ENCODE data around the gene MRPS9. TPM values are rescaled to one million over a fixed set of nuclear protein-coding genes. Genes with fewer than 3 reads are reported as not detected.
A peak's percentile ranks its signal among the peaks of the same experiment; 100 is the strongest.

MRPS9 gene
- total RNA-seq, 1 donor = 17.8 TPM

GRCh38 chr2:105113616-105114291 lies 75.9 kb downstream of the MRPS9 start:
- no peak overlapping the region for H3K4me3 ChIP-seq (ENCODE audit: low read depth, low read length)
- DNase-seq (ENCODE audit: low read depth) = no peak
- TF ChIP-seq CTCF (IDR thresholded peaks at IDR 0.05; ENCODE audit: insufficient read depth, low read length) = no peak

GRCh38 chr2:105114551-105114950 lies 76.7 kb downstream of the MRPS9 start:
- TF ChIP-seq CTCF (IDR thresholded peaks at IDR 0.05; ENCODE audit: insufficient read depth, low read length) = peak; percentile 73
- H3K4me3 ChIP-seq (ENCODE audit: low read depth, low read length) = no peak overlapping the region
- peak; percentile 79 for DNase-seq (ENCODE audit: low read depth)

GRCh38 chr2:105116348-105116747 lies 78.5 kb downstream of the MRPS9 start:
- DNase-seq (ENCODE audit: low read depth) = no peak
- no peak overlapping the region for H3K4me3 ChIP-seq (ENCODE audit: low read depth, low read length)
- TF ChIP-seq CTCF (IDR thresholded peaks at IDR 0.05; ENCODE audit: insufficient read depth, low read length) = no peak

- DNase-seq (ENCODE audit: low read depth) = no peak
- H3K4me3 ChIP-seq (ENCODE audit: low read depth, low read length) = no peak overlapping the region
- no peak for TF ChIP-seq CTCF (IDR thresholded peaks at IDR 0.05; ENCODE audit: insufficient read depth, low read length)
Observed at GRCh38 chr2:105117565-105117964, 79.7 kb downstream of the MRPS9 start.

GRCh38 chr2:105118960-105119359 lies 81.1 kb downstream of the MRPS9 start:
- peak; percentile 16 for TF ChIP-seq CTCF (IDR thresholded peaks at IDR 0.05; ENCODE audit: insufficient read depth, low read length)
- DNase-seq (ENCODE audit: low read depth) = no peak
- no peak overlapping the region for H3K4me3 ChIP-seq (ENCODE audit: low read depth, low read length)

GRCh38 chr2:105121434-105121833 lies 83.6 kb downstream of the MRPS9 start:
- no peak for DNase-seq (ENCODE audit: low read depth)

More at GRCh38 chr2:105121434-105121833, 83.6 kb downstream of the MRPS9 start:
- no peak for TF ChIP-seq CTCF (IDR thresholded peaks at IDR 0.05; ENCODE audit: insufficient read depth, low read length)
- no peak overlapping the region for H3K4me3 ChIP-seq (ENCODE audit: low read depth, low read length)
